Measurements from ENCODE around the gene MICU2. TPM values are rescaled to one million over a fixed set of nuclear protein-coding genes. Genes with fewer than 3 reads are reported as not detected.
A peak's percentile ranks its signal among the peaks of the same experiment; 100 is the strongest.

MICU2 gene
- polyA plus RNA-seq, 1 donor: 59.0 TPM

DNA sequence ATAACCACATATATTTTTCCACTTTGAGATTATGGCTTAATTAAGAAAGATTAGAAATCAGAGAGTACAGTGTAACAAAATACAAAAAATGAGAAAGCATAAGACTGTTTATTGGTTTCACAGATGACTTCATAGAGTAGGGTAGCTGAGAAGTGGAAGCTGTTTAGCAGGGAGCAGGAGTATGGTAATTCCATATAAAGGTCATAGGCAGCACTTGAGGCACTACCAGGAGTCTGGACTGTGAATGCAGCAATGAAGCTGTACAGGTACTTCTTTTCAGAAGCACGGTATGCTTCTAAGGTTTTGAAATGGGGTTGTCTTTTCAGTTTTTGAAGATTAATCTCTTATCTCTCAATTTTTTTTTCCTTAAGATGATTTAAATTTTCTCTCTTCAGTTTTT is 69.2 kb downstream of the MICU2 start:
- 100% methylated on average over 1 of the region's 1 CpG for WGBS (ENCODE audit: insufficient coverage, low lambda C conversion rate)
- H3K36me3 ChIP-seq (ENCODE audit: control insufficient read depth, insufficient read depth, low read length): peaks cover 8% of the 10 kb centered on the region
- DNase-seq: no peak
- H3K27me3 ChIP-seq (ENCODE audit: control insufficient read depth, insufficient read depth, low read length): no peaks in the 10 kb centered on the region
- H3K4me1 ChIP-seq (ENCODE audit: control insufficient read depth, insufficient read depth, low read length): no peaks in the 10 kb centered on the region
- H3K4me3 ChIP-seq (ENCODE audit: low read length): no peak overlapping the region
- H3K9me3 ChIP-seq (ENCODE audit: control insufficient read depth, low read depth, low read length): no peaks in the 10 kb centered on the region
- no peak overlapping the region for H3K27ac ChIP-seq (ENCODE audit: low read length)

DNA sequence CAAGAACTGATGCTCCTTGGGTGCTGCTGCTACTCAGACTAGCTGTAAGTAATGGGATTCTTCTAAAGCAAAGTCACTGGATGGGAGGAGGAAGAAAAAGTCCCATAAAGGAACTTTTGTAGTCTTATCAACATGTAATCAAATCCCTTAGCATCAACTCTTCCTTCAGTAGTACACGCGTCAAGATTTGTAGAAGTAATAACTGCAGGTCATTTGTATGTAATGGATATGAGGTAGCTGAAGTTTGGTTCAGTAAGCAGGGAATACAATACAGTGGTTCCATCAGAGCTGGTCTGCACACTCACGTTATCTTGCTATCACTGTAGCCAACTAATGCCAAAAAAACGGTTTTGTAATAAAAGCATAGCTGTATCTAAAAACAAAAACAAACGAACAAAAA is 72.5 kb downstream of the MICU2 start:
- WGBS (ENCODE audit: insufficient coverage, low lambda C conversion rate): 88% methylated on average over 3 of the region's 5 CpGs
- no peaks in the 10 kb centered on the region for H3K4me1 ChIP-seq (ENCODE audit: control insufficient read depth, insufficient read depth, low read length)
- no peaks in the 10 kb centered on the region for H3K9me3 ChIP-seq (ENCODE audit: control insufficient read depth, low read depth, low read length)
- H3K27ac ChIP-seq (ENCODE audit: low read length): no peak overlapping the region
- no peak overlapping the region for H3K4me3 ChIP-seq (ENCODE audit: low read length)
- DNase-seq: no peak
- no peaks in the 10 kb centered on the region for H3K36me3 ChIP-seq (ENCODE audit: control insufficient read depth, insufficient read depth, low read length)
- no peaks in the 10 kb centered on the region for H3K27me3 ChIP-seq (ENCODE audit: control insufficient read depth, insufficient read depth, low read length)

DNA sequence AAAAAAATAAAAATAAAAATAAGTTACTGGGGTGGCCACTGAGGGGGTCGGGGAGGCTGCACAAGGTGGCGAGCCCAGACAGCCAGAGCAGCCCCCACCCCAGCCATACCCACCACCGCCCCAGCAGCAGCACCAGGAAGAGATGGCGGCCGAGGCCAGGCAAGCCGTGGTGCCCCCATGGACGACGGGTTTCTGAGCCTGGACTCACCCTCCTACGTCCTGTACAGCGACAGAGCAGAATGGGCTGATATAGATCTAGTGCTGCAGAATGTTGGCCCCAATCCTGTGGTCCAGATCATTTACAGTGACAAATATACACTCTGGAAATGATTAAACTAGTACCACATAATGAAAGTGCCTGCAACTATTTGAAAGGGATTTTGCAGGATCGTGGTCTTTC is 73.3 kb downstream of the MICU2 start:
- no CpG with 5 or more reads among the region's 11 CpGs for WGBS (ENCODE audit: insufficient coverage, low lambda C conversion rate)
- Histone ChIP-seq H3K27me3 (ENCODE audit: control insufficient read depth, insufficient read depth, low read length) (no peaks in the 10 kb centered on the region), H3K36me3 (ENCODE audit: control insufficient read depth, insufficient read depth, low read length) (no peaks in the 10 kb centered on the region), H3K4me3 (ENCODE audit: low read length) (no peak overlapping the region), H3K27ac (ENCODE audit: low read length) (no peak overlapping the region), H3K9me3 (ENCODE audit: control insufficient read depth, low read depth, low read length) (no peaks in the 10 kb centered on the region), H3K4me1 (ENCODE audit: control insufficient read depth, insufficient read depth, low read length) (no peaks in the 10 kb centered on the region)
- DNase-seq: no peak

DNA sequence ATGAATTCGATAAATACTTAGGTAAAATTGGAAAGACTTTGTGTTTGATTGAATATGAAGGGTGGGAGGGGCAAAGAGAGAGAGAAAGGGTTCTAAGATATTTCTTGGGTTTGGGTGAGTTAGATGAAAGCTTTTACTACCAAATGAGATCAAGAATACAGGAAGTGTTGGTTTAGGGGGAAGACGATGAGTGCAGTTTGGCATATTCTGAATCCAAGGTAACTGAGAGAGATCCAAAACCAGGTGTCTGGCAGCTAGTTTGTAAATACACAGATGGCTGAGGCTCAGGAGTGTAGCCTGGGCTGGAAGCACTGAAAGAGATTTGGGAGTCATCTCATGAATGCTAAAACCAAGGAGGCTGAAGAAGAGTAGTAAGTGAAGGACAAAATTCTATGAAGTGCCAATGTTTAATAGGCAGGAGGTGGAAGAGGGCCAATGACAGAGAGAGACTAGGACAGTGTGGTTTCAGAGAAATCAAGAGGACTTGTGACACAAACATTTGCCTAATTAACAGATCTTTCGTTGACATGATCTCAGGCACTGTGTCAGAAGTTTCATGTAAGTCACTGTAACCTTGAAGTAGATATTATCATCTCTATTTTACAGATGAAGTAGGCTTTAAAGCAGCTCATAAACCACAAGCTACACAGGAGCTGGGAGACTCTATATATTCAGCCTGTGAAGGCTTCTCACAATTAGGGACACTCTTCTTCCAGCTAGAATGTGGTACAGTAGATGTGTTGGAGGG is 74.7 kb downstream of the MICU2 start:
- WGBS (ENCODE audit: insufficient coverage, low lambda C conversion rate): 100% methylated on average over 1 of the region's 3 CpGs
- DNase-seq: no peak
- H3K27me3 ChIP-seq (ENCODE audit: control insufficient read depth, insufficient read depth, low read length): no peaks in the 10 kb centered on the region
- no peaks in the 10 kb centered on the region for H3K9me3 ChIP-seq (ENCODE audit: control insufficient read depth, low read depth, low read length)
- H3K27ac ChIP-seq (ENCODE audit: low read length): no peak overlapping the region
- no peaks in the 10 kb centered on the region for H3K4me1 ChIP-seq (ENCODE audit: control insufficient read depth, insufficient read depth, low read length)
- H3K36me3 ChIP-seq (ENCODE audit: control insufficient read depth, insufficient read depth, low read length): no peaks in the 10 kb centered on the region
- no peak overlapping the region for H3K4me3 ChIP-seq (ENCODE audit: low read length)

DNA sequence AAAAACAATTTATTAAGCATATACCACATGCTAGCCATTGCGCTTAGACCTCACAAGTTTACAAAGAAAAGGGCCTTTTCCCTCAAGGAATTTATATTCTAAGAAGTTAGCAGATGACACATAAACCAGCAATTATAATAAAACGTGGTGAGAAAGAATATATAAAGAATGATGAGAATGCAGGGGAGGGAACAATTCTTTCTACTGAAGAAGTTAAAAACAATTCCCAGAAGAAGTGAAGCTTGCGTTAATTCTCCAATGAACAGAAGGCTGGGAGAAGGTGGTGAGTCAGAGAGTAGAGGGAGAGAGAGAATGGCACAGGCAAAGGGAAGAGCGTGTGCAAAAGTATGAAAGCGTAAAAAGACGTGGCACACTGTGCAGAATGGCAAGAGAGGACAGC is 75.4 kb downstream of the MICU2 start:
- Histone ChIP-seq H3K36me3 (ENCODE audit: control insufficient read depth, insufficient read depth, low read length) (peaks cover 3% of the 10 kb centered on the region), H3K27ac (ENCODE audit: low read length) (no peak overlapping the region), H3K27me3 (ENCODE audit: control insufficient read depth, insufficient read depth, low read length) (no peaks in the 10 kb centered on the region), H3K4me1 (ENCODE audit: control insufficient read depth, insufficient read depth, low read length) (no peaks in the 10 kb centered on the region), H3K4me3 (ENCODE audit: low read length) (no peak overlapping the region), H3K9me3 (ENCODE audit: control insufficient read depth, low read depth, low read length) (no peaks in the 10 kb centered on the region)
- 80% methylated on average over 5 of the region's 6 CpGs for WGBS (ENCODE audit: insufficient coverage, low lambda C conversion rate)
- no peak for DNase-seq

DNA sequence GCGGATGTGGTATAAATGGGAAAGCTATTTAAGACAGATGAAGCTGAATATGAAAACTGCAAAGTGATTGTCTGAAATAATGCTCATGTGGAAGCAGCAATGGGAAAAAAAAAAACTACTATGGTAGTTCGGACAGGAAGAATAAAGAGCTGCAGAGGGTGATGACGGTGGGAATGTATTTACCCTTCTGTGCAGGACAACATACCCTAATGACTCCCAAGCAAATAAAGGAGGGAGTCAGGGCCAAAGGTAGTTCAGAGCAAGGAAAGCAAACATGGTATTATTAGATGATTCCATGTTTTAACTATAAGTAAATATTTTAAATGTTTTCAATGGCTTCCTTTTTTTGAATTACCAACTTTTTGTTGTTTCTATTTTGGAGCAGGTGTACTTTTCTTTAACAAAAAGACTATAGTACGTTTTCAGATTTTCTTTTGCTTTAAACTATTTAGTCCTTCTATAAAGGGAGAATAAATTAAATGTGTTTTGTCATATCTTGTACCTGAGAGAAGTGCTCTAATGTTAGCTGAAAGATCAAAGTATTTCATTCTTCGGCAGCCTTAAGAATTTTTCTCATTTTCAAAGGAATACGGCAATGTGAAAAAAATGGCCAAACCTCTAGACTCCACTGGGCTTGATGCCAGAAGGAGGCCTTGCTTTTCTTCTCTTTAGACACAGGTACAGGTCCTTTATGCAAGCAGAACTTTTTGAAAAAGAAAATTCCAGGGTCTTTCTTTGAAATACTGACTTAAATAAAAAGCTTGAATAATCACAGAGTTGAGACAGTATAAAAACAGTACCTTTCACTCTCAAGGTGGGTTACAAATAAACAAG is 77.0 kb downstream of the MICU2 start:
- Histone ChIP-seq H3K9me3 (ENCODE audit: control insufficient read depth, low read depth, low read length) (no peaks in the 10 kb centered on the region), H3K27me3 (ENCODE audit: control insufficient read depth, insufficient read depth, low read length) (no peaks in the 10 kb centered on the region), H3K4me1 (ENCODE audit: control insufficient read depth, insufficient read depth, low read length) (no peaks in the 10 kb centered on the region), H3K27ac (ENCODE audit: low read length) (no peak overlapping the region), H3K4me3 (ENCODE audit: low read length) (no peak overlapping the region), H3K36me3 (ENCODE audit: control insufficient read depth, insufficient read depth, low read length) (peaks cover 7% of the 10 kb centered on the region)
- WGBS (ENCODE audit: insufficient coverage, low lambda C conversion rate): 46% methylated on average over 3 of the region's 6 CpGs
- peak in 1 of 2 donors; percentile 17 for DNase-seq

DNA sequence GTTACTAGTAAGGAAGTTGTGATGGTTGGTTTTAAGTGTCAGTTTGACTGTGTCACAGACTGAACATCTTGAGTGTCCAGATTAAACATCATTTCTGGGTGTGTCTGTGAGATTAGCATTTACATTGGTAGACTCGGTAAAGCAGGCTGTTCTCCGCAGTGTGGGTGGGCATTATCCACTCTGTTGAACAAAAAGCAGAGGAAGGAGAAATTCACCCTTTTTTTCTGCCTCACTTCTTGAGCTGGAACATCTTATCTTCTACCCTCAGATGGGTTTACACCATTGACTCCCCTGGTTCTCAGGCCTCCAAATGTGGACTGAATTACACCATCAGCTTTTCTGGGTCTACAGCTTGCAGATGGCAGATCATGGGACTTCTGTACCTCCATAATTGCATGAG is 81.1 kb downstream of the MICU2 start:
- no peaks in the 10 kb centered on the region for H3K9me3 ChIP-seq (ENCODE audit: control insufficient read depth, low read depth, low read length)
- H3K4me1 ChIP-seq (ENCODE audit: control insufficient read depth, insufficient read depth, low read length): no peaks in the 10 kb centered on the region
- H3K4me3 ChIP-seq (ENCODE audit: low read length): no peak overlapping the region
- no peak for DNase-seq
- WGBS (ENCODE audit: insufficient coverage, low lambda C conversion rate): no CpG with 5 or more reads among the region's 2 CpGs
- H3K36me3 ChIP-seq (ENCODE audit: control insufficient read depth, insufficient read depth, low read length): peaks cover 22% of the 10 kb centered on the region
- no peaks in the 10 kb centered on the region for H3K27me3 ChIP-seq (ENCODE audit: control insufficient read depth, insufficient read depth, low read length)
- no peak overlapping the region for H3K27ac ChIP-seq (ENCODE audit: low read length)

DNA sequence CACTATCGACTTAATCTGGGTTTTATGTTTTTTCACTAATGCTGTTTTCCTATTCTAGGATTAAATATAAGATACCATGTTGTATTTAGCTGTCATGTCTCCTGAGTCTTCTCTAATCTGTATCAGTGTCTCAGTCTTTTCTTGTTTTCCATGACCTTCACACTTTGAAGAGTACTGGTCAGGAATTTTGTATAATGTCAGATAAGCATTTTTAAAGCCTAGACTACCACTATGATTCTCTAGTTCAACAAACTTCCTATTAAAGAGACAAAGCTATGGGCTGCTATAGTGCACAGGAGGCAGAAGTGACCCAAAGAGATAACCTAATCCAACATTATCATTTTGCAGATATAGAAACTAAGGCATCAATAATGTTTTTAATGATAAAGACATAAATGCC is 81.8 kb downstream of the MICU2 start:
- WGBS (ENCODE audit: insufficient coverage, low lambda C conversion rate): 100% methylated on average over 1 of the region's 1 CpG
- Histone ChIP-seq H3K9me3 (ENCODE audit: control insufficient read depth, low read depth, low read length) (no peaks in the 10 kb centered on the region), H3K27me3 (ENCODE audit: control insufficient read depth, insufficient read depth, low read length) (no peaks in the 10 kb centered on the region), H3K4me1 (ENCODE audit: control insufficient read depth, insufficient read depth, low read length) (no peaks in the 10 kb centered on the region), H3K27ac (ENCODE audit: low read length) (no peak overlapping the region), H3K4me3 (ENCODE audit: low read length) (no peak overlapping the region), H3K36me3 (ENCODE audit: control insufficient read depth, insufficient read depth, low read length) (peaks cover 22% of the 10 kb centered on the region)
- DNase-seq: no peak

DNA sequence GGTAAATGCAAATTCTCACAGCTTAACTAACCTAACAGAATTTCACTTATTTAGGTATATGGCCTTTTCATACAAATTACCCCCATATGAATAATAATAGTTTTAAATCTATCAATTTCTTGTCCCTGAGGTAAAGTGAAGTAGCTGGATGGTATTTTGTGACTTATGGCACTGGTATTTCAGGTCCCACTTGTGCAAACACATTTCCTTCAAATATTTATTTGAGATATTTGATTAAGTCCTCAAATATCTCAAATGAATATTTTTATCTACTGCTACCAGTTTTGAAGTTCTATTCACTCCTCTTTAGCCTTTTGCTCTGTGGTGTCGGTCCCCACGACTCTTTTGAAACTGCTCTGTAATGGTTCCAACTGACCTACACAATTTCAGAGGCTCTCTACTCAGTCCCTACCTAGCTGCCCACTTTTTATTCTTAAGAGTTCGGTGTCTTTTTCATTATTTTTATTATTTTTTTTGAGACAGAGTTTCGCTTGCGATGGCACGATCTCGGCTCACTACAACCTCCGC is 85.3 kb downstream of the MICU2 start:
- no peak overlapping the region for H3K4me3 ChIP-seq (ENCODE audit: low read length)
- 100% methylated on average over 5 of the region's 8 CpGs for WGBS (ENCODE audit: insufficient coverage, low lambda C conversion rate)
- H3K27me3 ChIP-seq (ENCODE audit: control insufficient read depth, insufficient read depth, low read length): no peaks in the 10 kb centered on the region
- H3K36me3 ChIP-seq (ENCODE audit: control insufficient read depth, insufficient read depth, low read length): peaks cover 20% of the 10 kb centered on the region
- H3K4me1 ChIP-seq (ENCODE audit: control insufficient read depth, insufficient read depth, low read length): no peaks in the 10 kb centered on the region
- no peaks in the 10 kb centered on the region for H3K9me3 ChIP-seq (ENCODE audit: control insufficient read depth, low read depth, low read length)
- no peak for DNase-seq
- H3K27ac ChIP-seq (ENCODE audit: low read length): no peak overlapping the region

DNA sequence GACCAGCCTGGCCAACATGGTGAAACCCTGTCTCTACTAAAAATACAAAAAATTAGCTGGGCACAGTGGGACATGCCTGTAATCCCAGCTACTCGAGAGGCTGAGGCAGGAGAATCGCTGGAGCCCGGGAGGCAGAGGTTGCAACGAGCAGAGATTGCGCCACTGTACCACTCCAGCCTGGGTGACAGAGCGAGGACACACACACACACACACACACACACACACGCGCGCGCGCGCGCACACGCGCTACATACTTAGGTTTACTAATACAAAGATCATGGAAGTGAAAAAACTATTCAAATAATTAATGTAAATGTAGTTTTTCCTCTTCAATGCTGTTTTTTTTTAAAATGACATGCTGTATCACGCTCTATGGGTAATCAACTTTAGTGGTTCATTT is 86.4 kb downstream of the MICU2 start:
- Histone ChIP-seq H3K27ac (ENCODE audit: low read length) (no peak overlapping the region), H3K9me3 (ENCODE audit: control insufficient read depth, low read depth, low read length) (no peaks in the 10 kb centered on the region), H3K4me1 (ENCODE audit: control insufficient read depth, insufficient read depth, low read length) (no peaks in the 10 kb centered on the region), H3K36me3 (ENCODE audit: control insufficient read depth, insufficient read depth, low read length) (peaks cover 15% of the 10 kb centered on the region), H3K4me3 (ENCODE audit: low read length) (no peak overlapping the region), H3K27me3 (ENCODE audit: control insufficient read depth, insufficient read depth, low read length) (no peaks in the 10 kb centered on the region)
- 100% methylated on average over 1 of the region's 16 CpGs for whole genome bisulfite sequencing (ENCODE audit: insufficient coverage, low lambda C conversion rate)
- DNase-seq: no peak
